ENCODE measurements around the gene ACP4. TPM values are rescaled to one million over a fixed set of nuclear protein-coding genes. Genes with fewer than 3 reads are reported as not detected.
"Not testable (repeated sequence)": the region's sequence is repeated elsewhere in the genome, so short reads cannot be mapped to it uniquely, and the experiment has no call there.

ACP4 gene
- total RNA-seq, 1 donor from 2014 or later, result not detected

DNA sequence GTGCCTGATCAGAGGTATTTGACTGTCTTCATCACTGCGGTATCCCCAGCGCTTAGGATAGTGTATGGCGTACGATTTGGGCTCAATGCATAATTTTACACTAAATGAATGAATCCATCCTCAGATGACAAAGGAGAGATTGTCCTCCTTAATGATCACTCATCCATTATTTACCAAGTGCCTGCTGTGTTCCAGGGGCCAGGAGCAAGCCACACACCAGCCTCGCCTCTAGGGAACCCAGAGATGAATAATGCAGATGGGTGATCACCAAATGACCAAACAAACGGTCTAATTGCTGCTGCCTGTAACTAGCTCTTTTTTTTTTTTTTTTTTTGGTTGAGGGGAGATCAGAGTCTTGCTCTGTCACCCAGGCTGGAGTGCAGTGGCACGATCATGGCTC is 25.8 kb upstream of the ACP4 start:
- no peak for DNase-seq (ENCODE audit: extremely low spot score, unreplicated experiment)
- Mint-ChIP-seq H3K9me3 (peaks cover 4% of the 10 kb centered on the region), H3K4me1 (ENCODE audit: unreplicated experiment) (no peaks in the 10 kb centered on the region), H3K27me3 (peaks cover 20% of the 10 kb centered on the region), H3K27ac (no peak overlapping the region), H3K36me3 (no peaks in the 10 kb centered on the region), H3K4me3 (no peak overlapping the region)
- TF ChIP-seq CTCF (conservative IDR thresholded peaks at IDR 0.05), result no peak

DNA sequence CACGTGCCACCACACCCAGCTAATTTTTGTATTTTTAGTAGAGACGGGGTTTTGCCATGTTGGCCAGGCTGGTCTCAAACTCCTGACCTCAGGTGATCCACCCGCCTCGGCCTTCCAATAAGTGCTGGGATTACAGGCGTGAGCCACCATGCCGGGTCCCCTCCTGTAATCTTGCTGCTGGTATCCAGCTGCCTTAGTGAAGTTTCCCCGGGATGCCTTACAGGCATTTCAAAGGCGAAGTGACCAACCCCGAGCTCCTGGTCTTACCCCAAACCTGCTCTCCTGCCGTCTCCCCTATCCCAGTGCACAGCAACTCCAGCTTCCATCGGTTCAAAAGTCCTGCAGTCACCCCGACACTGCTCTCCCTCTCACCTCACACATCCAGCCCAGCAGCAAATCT is 23.5 kb upstream of the ACP4 start:
- not testable (repeated sequence) for H3K4me3 Mint-ChIP-seq; H3K4me1 Mint-ChIP-seq (ENCODE audit: unreplicated experiment); H3K27ac Mint-ChIP-seq; H3K36me3 Mint-ChIP-seq; DNase-seq (ENCODE audit: extremely low spot score, unreplicated experiment); H3K9me3 Mint-ChIP-seq
- H3K27me3 Mint-ChIP-seq, result peaks cover 25% of the 10 kb centered on the region

GRCh38 chr19:50767263-50767662 is 23.0 kb upstream of the ACP4 start:
- not testable (repeated sequence) for H3K4me1 Mint-ChIP-seq (ENCODE audit: unreplicated experiment); H3K4me3 Mint-ChIP-seq; H3K9me3 Mint-ChIP-seq; DNase-seq (ENCODE audit: extremely low spot score, unreplicated experiment); H3K36me3 Mint-ChIP-seq; H3K27ac Mint-ChIP-seq
- peaks cover 25% of the 10 kb centered on the region for H3K27me3 Mint-ChIP-seq

GRCh38 chr19:50768277-50768676 is 21.9 kb upstream of the ACP4 start:
- Mint-ChIP-seq H3K36me3 (no peaks in the 10 kb centered on the region), H3K4me3 (no peak overlapping the region), H3K4me1 (ENCODE audit: unreplicated experiment) (no peaks in the 10 kb centered on the region), H3K27ac (no peak overlapping the region), H3K9me3 (no peaks in the 10 kb centered on the region), H3K27me3 (peaks cover 25% of the 10 kb centered on the region)
- TF ChIP-seq CTCF (conservative IDR thresholded peaks at IDR 0.05), result no peak
- no peak for DNase-seq (ENCODE audit: extremely low spot score, unreplicated experiment)

DNA sequence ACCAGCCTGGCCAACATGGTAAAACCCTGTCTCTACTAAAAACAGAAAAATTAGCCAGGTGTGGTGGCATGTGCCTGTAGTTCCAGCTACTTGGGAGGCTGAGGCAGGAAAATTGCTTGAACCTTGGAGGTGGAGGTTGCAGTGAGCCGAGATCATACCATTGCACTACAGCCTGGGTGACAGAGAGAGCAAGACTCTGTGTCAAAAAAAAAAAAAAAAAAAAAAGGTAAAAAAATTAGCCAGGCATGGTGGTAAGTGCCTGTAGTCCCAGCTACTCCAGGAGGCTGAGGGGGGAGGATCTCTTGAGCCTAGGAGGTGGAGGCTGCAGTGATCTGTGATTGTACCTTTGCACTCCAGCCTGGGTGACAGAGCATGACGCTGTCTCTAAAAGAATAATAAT is 20.1 kb upstream of the ACP4 start, which contains the start of gene GPR32:
GPR32 (plus strand) TSS at position 301 of the 400 bp plus-strand sequence. CDS start 137 bp downstream, outside the sequence.
- H3K27me3 Mint-ChIP-seq, result peaks cover 33% of the 10 kb centered on the region
- not testable (repeated sequence) for H3K36me3 Mint-ChIP-seq; H3K4me1 Mint-ChIP-seq (ENCODE audit: unreplicated experiment); DNase-seq (ENCODE audit: extremely low spot score, unreplicated experiment); H3K4me3 Mint-ChIP-seq; H3K27ac Mint-ChIP-seq; H3K9me3 Mint-ChIP-seq

DNA sequence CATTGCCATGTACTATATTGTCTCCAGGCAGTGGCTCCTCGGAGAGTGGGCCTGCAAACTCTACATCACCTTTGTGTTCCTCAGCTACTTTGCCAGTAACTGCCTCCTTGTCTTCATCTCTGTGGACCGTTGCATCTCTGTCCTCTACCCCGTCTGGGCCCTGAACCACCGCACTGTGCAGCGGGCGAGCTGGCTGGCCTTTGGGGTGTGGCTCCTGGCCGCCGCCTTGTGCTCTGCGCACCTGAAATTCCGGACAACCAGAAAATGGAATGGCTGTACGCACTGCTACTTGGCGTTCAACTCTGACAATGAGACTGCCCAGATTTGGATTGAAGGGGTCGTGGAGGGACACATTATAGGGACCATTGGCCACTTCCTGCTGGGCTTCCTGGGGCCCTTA is 19.3 kb upstream of the ACP4 start:
- Mint-ChIP-seq H3K4me3 (no peak overlapping the region), H3K4me1 (ENCODE audit: unreplicated experiment) (no peaks in the 10 kb centered on the region), H3K9me3 (no peaks in the 10 kb centered on the region), H3K36me3 (no peaks in the 10 kb centered on the region), H3K27ac (no peak overlapping the region), H3K27me3 (peaks cover 39% of the 10 kb centered on the region)
- no peak for TF ChIP-seq CTCF (conservative IDR thresholded peaks at IDR 0.05)
- DNase-seq (ENCODE audit: extremely low spot score, unreplicated experiment), result no peak

DNA sequence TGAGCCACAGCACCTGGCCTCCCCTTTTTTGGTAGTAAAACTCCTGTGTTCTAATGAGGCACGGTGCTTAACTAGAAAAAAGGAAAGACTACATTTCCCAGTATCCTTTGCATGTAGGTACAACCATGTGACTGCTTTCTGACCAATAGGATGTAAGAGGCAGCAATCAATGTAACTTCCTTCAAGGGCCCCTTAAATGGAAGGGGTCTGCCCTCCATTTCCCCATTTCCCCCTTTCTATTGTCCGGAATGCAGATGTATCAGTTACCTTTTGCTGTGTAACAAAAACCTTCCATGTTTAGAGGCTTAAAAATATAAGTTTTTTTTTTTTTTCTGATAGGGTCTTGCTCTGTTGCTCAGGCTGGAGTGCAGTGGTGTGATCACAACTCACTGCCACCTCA is 17.7 kb upstream of the ACP4 start:
- no peak for DNase-seq (ENCODE audit: extremely low spot score, unreplicated experiment)
- Mint-ChIP-seq H3K36me3 (no peaks in the 10 kb centered on the region), H3K4me1 (ENCODE audit: unreplicated experiment) (no peaks in the 10 kb centered on the region), H3K27me3 (peaks cover 44% of the 10 kb centered on the region), H3K27ac (no peak overlapping the region), H3K9me3 (no peaks in the 10 kb centered on the region), H3K4me3 (no peak overlapping the region)
- no peak for TF ChIP-seq CTCF (conservative IDR thresholded peaks at IDR 0.05)

DNA sequence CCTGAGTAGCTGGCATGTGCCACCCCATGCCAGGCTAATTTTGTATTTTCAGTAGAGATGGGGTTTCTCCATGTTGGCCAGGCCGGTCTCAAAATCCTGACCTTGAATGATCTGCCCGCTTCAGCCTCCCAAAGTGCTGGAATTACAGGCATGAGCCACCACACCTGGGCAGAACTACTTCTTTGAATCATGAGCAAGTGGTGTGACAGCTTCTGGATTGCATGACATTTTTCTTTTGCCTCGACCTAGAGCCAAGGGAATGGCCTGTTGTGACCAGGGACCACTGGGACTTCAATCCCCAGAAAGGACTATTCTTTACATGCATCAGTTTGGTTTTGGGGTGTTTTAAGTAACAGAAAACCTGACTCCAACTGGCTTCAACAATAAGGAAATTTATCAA is 17.3 kb upstream of the ACP4 start:
- peaks cover 48% of the 10 kb centered on the region for H3K27me3 Mint-ChIP-seq
- not testable (repeated sequence) for H3K9me3 Mint-ChIP-seq, H3K4me3 Mint-ChIP-seq

GRCh38 chr19:50773454-50773853 is 16.8 kb upstream of the ACP4 start:
- not testable (repeated sequence) for H3K4me3 Mint-ChIP-seq; H3K9me3 Mint-ChIP-seq; H3K4me1 Mint-ChIP-seq (ENCODE audit: unreplicated experiment); H3K36me3 Mint-ChIP-seq; H3K27ac Mint-ChIP-seq; DNase-seq (ENCODE audit: extremely low spot score, unreplicated experiment)
- H3K27me3 Mint-ChIP-seq, result peaks cover 50% of the 10 kb centered on the region

More for the DNA sequence above, 17.3 kb upstream of the ACP4 start:
- H3K4me1 Mint-ChIP-seq (ENCODE audit: unreplicated experiment); H3K27ac Mint-ChIP-seq; DNase-seq (ENCODE audit: extremely low spot score, unreplicated experiment); H3K36me3 Mint-ChIP-seq: not testable (repeated sequence)
